Spleen (tissue), 13 donors: Measurements from ENCODE around the gene ZNF85. TPM values are rescaled to one million over a fixed set of nuclear protein-coding genes. Genes with fewer than 3 reads are reported as not detected.

Experiments
- DNase-seq: peaks from one replicate; pipeline ENCODE4 v3.0.0-alpha.2; 2020
- H3K27ac ChIP-seq, 8 donors: fragments of 200-600 bp; sonication (generic) in 7 of 8; 1 replicate in 4 of 8; 2 replicates in 4 of 8; pipeline versions ENCODE4 v1.5.0 to v1.8.0; 2016 to 2021; ENCODE audit warnings: inconsistent platforms in 4 of 8, mild to moderate bottlenecking in 4 of 8, moderate library complexity in 1 of 8
- H3K27me3 ChIP-seq, 7 donors: fragments of 200-600 bp; sonication (generic) in 6 of 7; replicated peaks in 1 of 7; 1 replicate in 4 of 7; 2 replicates in 3 of 7; pipeline versions ENCODE4 v1.5.0 to v1.8.0; 2016 to 2021; ENCODE audit warnings: inconsistent platforms in 3 of 7, mild to moderate bottlenecking in 1 of 7
- H3K36me3 ChIP-seq, 6 donors: fragments of 200-600 bp; sonication (generic) in 5 of 6; 1 replicate in 4 of 6; 2 replicates in 2 of 6; pipeline versions ENCODE4 v1.5.0 to v1.8.0; 2016 to 2021; ENCODE audit warnings: inconsistent platforms in 2 of 6
- H3K4me1 ChIP-seq, 6 donors: fragments of 200-600 bp; sonication (generic) in 5 of 6; 1 replicate in 3 of 6; 2 replicates in 3 of 6; pipeline versions ENCODE4 v1.5.0 to v1.8.0; 2016 to 2021; ENCODE audit warnings: inconsistent platforms in 3 of 6
- H3K4me3 ChIP-seq, 8 donors: fragments of 200-600 bp; sonication (generic) in 7 of 8; 1 replicate in 4 of 8; 2 replicates in 4 of 8; pipeline versions ENCODE4 v1.5.0 to v1.8.0; 2016 to 2021; ENCODE audit warnings: inconsistent platforms in 4 of 8, mild to moderate bottlenecking in 4 of 8, moderate library complexity in 2 of 8
- H3K9me3 ChIP-seq, 8 donors: fragments of 200-600 bp; sonication (generic) in 7 of 8; 1 replicate in 4 of 8; 2 replicates in 4 of 8; pipeline versions ENCODE4 v1.5.0 to v1.8.0; 2016 to 2021; ENCODE audit warnings: inconsistent platforms in 4 of 8
- CTCF ChIP-seq, 11 experiments: fragments of 200-600 bp in 7 of 11; fragments of 450-650 bp in 4 of 11; sonication (generic) in 4 of 11; IDR thresholded peaks in 8 of 11; conservative IDR thresholded peaks in 3 of 11; 1 replicate in 7 of 11; 2 replicates in 4 of 11; pipeline versions ENCODE4 v1.4.0 to v1.8.0; 2016 to 2021; ENCODE audit warnings: antibody characterized with exemption in 11 of 11, inconsistent platforms in 4 of 11, mild to moderate bottlenecking in 1 of 11
- POLR2A ChIP-seq, 3 donors: fragments of 450-650 bp; IDR thresholded peaks; one replicate each; pipeline ENCODE4 v1.5.1; 2017; ENCODE audit warnings: antibody characterized with exemption in 3 of 3, mild to moderate bottlenecking in 1 of 3
- POLR2AphosphoS5 ChIP-seq, 3 donors: sonication (generic); formaldehyde crosslinking; IDR thresholded peaks; one replicate each; pipeline ENCODE4 v1.5.1; 2017; ENCODE audit warnings: antibody characterized with exemption in 3 of 3
- WGBS, 5 donors: extraction: QIAGEN DNeasy Blood & Tissue Kit in 3 of 5; methylation state at CpG; one replicate each; pipeline versions ENCODE4 v1.1.5 to v1.1.7; 2013 to 2018; 5-methylcytosine and 5-hydroxymethylcytosine counted together
- intact Hi-C: fragments of 100-400 bp; cut with DNase I; formaldehyde crosslinking; loops from one replicate; pipeline ENCODE4 v1.15.0; 2023; ENCODE audit warnings: low total_unique reads
- long read RNA-seq, 2 donors: transcript quantifications; one replicate each; lab custom pipeline, GENCODE V29; 2026
- polyA plus RNA-seq, 3 donors: library from polyadenylated mRNA; stranded (reverse); fragments of 200-250 nt; gene quantifications; one replicate each; pipeline ENCODE4 v1.2.1, GENCODE V29; 2013
- total RNA-seq, 7 donors: library from RNA; depleted of rRNA in 3 of 7; stranded (reverse); fragments of >200 nt in 3 of 7; fragmentation: NEBNext Ultra II Directional in 4 of 7; extraction: Animal tissue kit (Norgen Biotek cat#: 25700) in 4 of 7; gene quantifications; one replicate each; pipeline versions ENCODE4 v1.1.0 to v1.2.1, GENCODE V29; 2016 to 2021
- donor health status: healthy with polysubstance abuse.
- donor health status: DM: no; HTN: no; CAD: no; lungs with moderate emphysema.
- donor health status: DM: no; HTN: no; CAD: no.
- donor health status: Bipolar disorder and iron deficiency.
- donor health status: healthy.
- donor health status: DM: no; HTN: no; CAD: no.
- donor health status: DM: yes; HTN: yes; CAD: no.

Gene ZNF85
- total RNA-seq (10 to 100 TPM in 4 of 7 donors, 1 to 10 TPM in 3; 6.4 to 18.5 (median 11.4) TPM), polyA plus RNA-seq (10 to 100 TPM in 1 of 3 donors, 1 to 10 TPM in 2; 4.6 to 13.8 (median 7.7) TPM)
- long read RNA-seq, donor 1, partial matches to known transcripts = 0 of 3 reads
- long read RNA-seq, donor 1, other reads (novel, unspliced or antisense) = 0 of 3 reads
- long read RNA-seq, donor 2, partial matches to known transcripts = 0 of 5 reads
- long read RNA-seq, donor 2, other reads (novel, unspliced or antisense) = 0 of 5 reads

GRCh38 chr19:20923077-20923871 lies at the start of gene ZNF85:
TSS of gene ZNF85 (plus strand) at chr19:20923251. CDS start at chr19:20923401, 150 bp downstream.
- intact Hi-C loops = no loop called here
- DNase-seq = peak; percentile 93
- peaks cover 0 to 7% (median 0%) of the 10 kb centered on the region in 8 donors for H3K9me3 ChIP-seq
- peak within 1 kb of the TSS; percentile 64 to 91 (median 88) for H3K27ac ChIP-seq
- 0 to 1% (median 0%) methylated on average over 23 to 38 of the region's 38 CpGs for WGBS, 5 donors
- H3K4me3 ChIP-seq = peak within 1 kb of the TSS; percentile 60 to 86 (median 64)
- peak; percentile 81 to 87 (median 81) for TF ChIP-seq POLR2AphosphoS5 (IDR thresholded peaks at IDR 0.05)
- TF ChIP-seq POLR2A (IDR thresholded peaks at IDR 0.05) = peak in 1 of 3 donors; percentile 23
- TF ChIP-seq CTCF (IDR thresholded peaks at IDR 0.05 in 8 of 11, conservative IDR thresholded peaks at IDR 0.05 in 3 of 11) = no peak
- H3K4me1 ChIP-seq = peaks cover 4 to 23% (median 17%) of the 10 kb centered on the region in 6 donors
- H3K36me3 ChIP-seq = peaks cover 0 to 7% (median 0%) of the 10 kb centered on the region in 6 donors
- H3K27me3 ChIP-seq = no peaks in the 10 kb centered on the region

- intact Hi-C loops = no loop called here
- TF ChIP-seq CTCF (IDR thresholded peaks at IDR 0.05 in 8 of 11, conservative IDR thresholded peaks at IDR 0.05 in 3 of 11) (no peak), POLR2A (IDR thresholded peaks at IDR 0.05) (no peak), POLR2AphosphoS5 (IDR thresholded peaks at IDR 0.05) (no peak)
Measured at GRCh38 chr19:20879501-20879900, 43.5 kb upstream of the ZNF85 start.

GRCh38 chr19:20912973-20913372 lies 10.1 kb upstream of the ZNF85 start:
- WGBS, 5 donors = 81 to 86% (median 82%) methylated on average over 3 of the region's 3 CpGs
- Histone ChIP-seq H3K27me3 (no peaks in the 10 kb centered on the region), H3K9me3 (peaks cover 0 to 50% (median 21%) of the 10 kb centered on the region in 8 donors), H3K4me3 (no peak overlapping the region), H3K4me1 (no peaks in the 10 kb centered on the region), H3K27ac (no peak overlapping the region), H3K36me3 (no peaks in the 10 kb centered on the region)
- no peak for DNase-seq
- intact Hi-C loops = no loop called here
- TF ChIP-seq POLR2A (IDR thresholded peaks at IDR 0.05) (no peak), POLR2AphosphoS5 (IDR thresholded peaks at IDR 0.05) (no peak), CTCF (IDR thresholded peaks at IDR 0.05 in 8 of 11, conservative IDR thresholded peaks at IDR 0.05 in 3 of 11) (no peak)

More at GRCh38 chr19:20879501-20879900, 43.5 kb upstream of the ZNF85 start:
- Histone ChIP-seq H3K36me3 (no peaks in the 10 kb centered on the region), H3K9me3 (peaks cover 0 to 100% (median 67%) of the 10 kb centered on the region in 8 donors), H3K27me3 (no peaks in the 10 kb centered on the region), H3K4me3 (no peak overlapping the region), H3K27ac (no peak overlapping the region), H3K4me1 (no peaks in the 10 kb centered on the region)
- 64 to 89% (median 82%) methylated on average over 1 of the region's 1 CpG for WGBS, 5 donors
- DNase-seq = no peak

- H3K4me3 ChIP-seq = no peak overlapping the region
- intact Hi-C loops = no loop called here
- TF ChIP-seq POLR2AphosphoS5 (IDR thresholded peaks at IDR 0.05) = no peak
- no peak for TF ChIP-seq POLR2A (IDR thresholded peaks at IDR 0.05)
- no peak for TF ChIP-seq CTCF (IDR thresholded peaks at IDR 0.05 in 8 of 11, conservative IDR thresholded peaks at IDR 0.05 in 3 of 11)
- no peak for DNase-seq
- H3K36me3 ChIP-seq = peaks cover 0 to 12% (median 0%) of the 10 kb centered on the region in 6 donors
- no peak overlapping the region for H3K27ac ChIP-seq
- H3K4me1 ChIP-seq = peaks cover 4 to 23% (median 17%) of the 10 kb centered on the region in 6 donors
- peaks cover 0 to 10% (median 0%) of the 10 kb centered on the region in 8 donors for H3K9me3 ChIP-seq
- WGBS, 5 donors = 72 to 98% (median 92%) methylated on average over 2 of the region's 2 CpGs
- no peaks in the 10 kb centered on the region for H3K27me3 ChIP-seq
Measured at GRCh38 chr19:20925481-20925880, 2.4 kb downstream of the ZNF85 start.
